Measurements from ENCODE around the gene MINDY3. TPM values are rescaled to one million over a fixed set of nuclear protein-coding genes. Genes with fewer than 3 reads are reported as not detected.
A peak's percentile ranks its signal among the peaks of the same experiment; 100 is the strongest.

The MINDY3 gene
- polyA plus RNA-seq, 4 donors, result 11.1 to 26.7 (median 15.5) TPM

DNA sequence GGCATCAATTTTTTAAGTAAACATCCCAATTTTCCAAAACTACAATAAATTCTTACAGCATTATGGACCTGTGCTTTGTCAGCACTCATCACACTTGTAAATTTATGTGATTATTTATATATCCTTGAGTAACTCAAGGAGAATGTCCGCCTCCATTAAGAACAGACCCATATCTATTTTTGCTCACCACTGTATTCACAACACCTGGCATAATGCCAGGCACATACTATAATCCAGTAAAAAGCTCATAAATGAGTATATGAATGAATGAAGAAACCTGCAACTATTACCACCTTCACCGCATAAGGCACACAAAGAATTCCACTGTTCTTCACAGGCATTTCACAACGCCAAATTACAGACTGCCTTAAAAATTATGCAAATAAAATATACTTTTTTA is 46.9 kb downstream of the MINDY3 start:
- Histone ChIP-seq H3K4me3 (ENCODE audit: low read depth in 1 of 3, low read length in 3 of 3) (no peak overlapping the region), H3K27me3 (ENCODE audit: control insufficient read depth in 3 of 3, insufficient read depth in 3 of 3, low read length in 3 of 3) (no peaks in the 10 kb centered on the region), H3K27ac (ENCODE audit: low read depth in 1 of 3, low read length in 2 of 3) (no peak overlapping the region), H3K36me3 (ENCODE audit: control insufficient read depth in 3 of 3, insufficient read depth in 2 of 3, low read depth in 1 of 3, low read length in 3 of 3) (peaks cover 0 to 5% (median 0%) of the 10 kb centered on the region in 3 donors), H3K4me1 (ENCODE audit: control insufficient read depth in 3 of 3, insufficient read depth in 2 of 3, low read depth in 1 of 3, low read length in 2 of 3) (peaks cover 0 to 5% (median 0%) of the 10 kb centered on the region in 3 donors), H3K9me3 (ENCODE audit: control insufficient read depth in 2 of 2, insufficient read depth in 1 of 2, low read depth in 1 of 2, low read length in 1 of 2) (no peaks in the 10 kb centered on the region)
- DNase-seq, result no peak
- FAIRE-seq, result no peak
- 92 to 97% (median 93%) methylated on average over 3 of the region's 3 CpGs for WGBS, 3 donors

GRCh38 chr10:15809450-15809849 is 50.9 kb downstream of the MINDY3 start:
- H3K36me3 ChIP-seq (ENCODE audit: control insufficient read depth in 3 of 3, insufficient read depth in 2 of 3, low read depth in 1 of 3, low read length in 3 of 3), result peaks cover 0 to 6% (median 5%) of the 10 kb centered on the region in 3 donors
- no peak for FAIRE-seq
- WGBS, 3 donors, result 95 to 98% (median 96%) methylated on average over 4 of the region's 4 CpGs

GRCh38 chr10:15808204-15808797 is 52.0 kb downstream of the MINDY3 start:
- no peaks in the 10 kb centered on the region for H3K9me3 ChIP-seq (ENCODE audit: control insufficient read depth in 2 of 2, insufficient read depth in 1 of 2, low read depth in 1 of 2, low read length in 1 of 2)
- peaks cover 0 to 5% (median 5%) of the 10 kb centered on the region in 3 donors for H3K36me3 ChIP-seq (ENCODE audit: control insufficient read depth in 3 of 3, insufficient read depth in 2 of 3, low read depth in 1 of 3, low read length in 3 of 3)
- no peaks in the 10 kb centered on the region for H3K27me3 ChIP-seq (ENCODE audit: control insufficient read depth in 3 of 3, insufficient read depth in 3 of 3, low read length in 3 of 3)
- DNase-seq, result peak in 1 of 2 donors; percentile 43
- peak overlapping the region in 1 of 3 donors; percentile 29 for H3K27ac ChIP-seq (ENCODE audit: low read depth in 1 of 3, low read length in 2 of 3)
- 58 to 75% (median 73%) methylated on average over 7 of the region's 7 CpGs for WGBS, 3 donors
- H3K4me1 ChIP-seq (ENCODE audit: control insufficient read depth in 3 of 3, insufficient read depth in 2 of 3, low read depth in 1 of 3, low read length in 2 of 3), result peaks cover 0 to 7% (median 0%) of the 10 kb centered on the region in 3 donors
- FAIRE-seq, result no peak
- H3K4me3 ChIP-seq (ENCODE audit: low read depth in 1 of 3, low read length in 3 of 3), result no peak overlapping the region

More at GRCh38 chr10:15809450-15809849, 50.9 kb downstream of the MINDY3 start:
- Histone ChIP-seq H3K4me1 (ENCODE audit: control insufficient read depth in 3 of 3, insufficient read depth in 2 of 3, low read depth in 1 of 3, low read length in 2 of 3) (peaks cover 0 to 7% (median 0%) of the 10 kb centered on the region in 3 donors), H3K27ac (ENCODE audit: low read depth in 1 of 3, low read length in 2 of 3) (no peak overlapping the region), H3K9me3 (ENCODE audit: control insufficient read depth in 2 of 2, insufficient read depth in 1 of 2, low read depth in 1 of 2, low read length in 1 of 2) (no peaks in the 10 kb centered on the region), H3K27me3 (ENCODE audit: control insufficient read depth in 3 of 3, insufficient read depth in 3 of 3, low read length in 3 of 3) (no peaks in the 10 kb centered on the region), H3K4me3 (ENCODE audit: low read depth in 1 of 3, low read length in 3 of 3) (no peak overlapping the region)
- no peak for DNase-seq

DNA sequence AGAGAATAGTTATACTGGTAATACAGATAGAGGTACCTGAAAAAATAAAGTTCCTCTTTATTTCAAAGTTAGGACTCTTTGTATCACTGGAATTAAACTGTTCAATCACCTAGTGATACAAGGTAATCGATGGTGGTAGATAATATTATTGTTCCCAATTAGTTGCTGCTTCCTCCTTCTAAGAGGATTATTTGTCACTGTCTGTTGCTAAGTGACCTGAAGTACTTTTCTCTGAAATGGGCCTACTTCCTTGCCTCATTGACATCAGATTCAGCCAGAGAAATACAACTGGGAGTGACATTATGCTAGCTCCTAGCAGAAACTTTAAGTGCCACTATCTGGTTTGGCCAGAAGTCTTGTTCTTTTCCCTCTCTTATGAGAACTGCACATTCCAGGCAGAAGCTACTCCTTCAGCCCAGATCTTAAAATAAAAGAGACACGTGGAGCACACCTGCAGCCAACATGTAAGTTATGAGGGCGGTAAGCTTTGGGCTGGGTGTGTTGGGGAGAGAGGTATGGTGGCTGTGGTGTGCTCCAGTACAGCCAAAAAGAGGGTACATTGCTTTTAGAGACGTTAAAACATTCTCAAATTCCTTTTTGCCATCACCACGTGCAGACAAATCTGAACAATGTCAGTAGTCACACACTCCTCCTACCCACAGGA is 54.8 kb downstream of the MINDY3 start:
- WGBS, 3 donors, result 87 to 91% (median 87%) methylated on average over 5 of the region's 5 CpGs

DNA sequence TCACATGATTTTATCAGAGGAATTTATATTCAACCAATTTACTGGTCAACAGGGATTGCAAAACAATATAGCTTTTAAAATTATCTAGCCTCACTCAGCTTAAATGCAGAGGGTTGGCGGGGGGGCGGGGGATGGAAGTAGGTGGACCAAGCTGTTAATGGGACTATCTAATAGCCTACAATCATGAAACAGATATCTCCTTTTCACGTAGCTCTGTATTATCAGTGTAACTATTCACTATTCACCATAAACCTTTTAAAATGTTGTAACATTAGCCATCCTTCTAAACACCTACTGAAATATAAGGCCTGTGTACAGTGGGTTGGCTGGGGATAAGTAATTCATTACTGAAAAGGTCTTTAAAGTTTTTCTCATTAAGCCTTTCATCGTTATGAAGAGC is 56.2 kb downstream of the MINDY3 start:
- H3K9me3 ChIP-seq (ENCODE audit: control insufficient read depth in 2 of 2, insufficient read depth in 1 of 2, low read depth in 1 of 2, low read length in 1 of 2), result peaks cover 0 to 11% of the 10 kb centered on the region in 2 donors
- no peak for FAIRE-seq
- H3K4me1 ChIP-seq (ENCODE audit: control insufficient read depth in 3 of 3, insufficient read depth in 2 of 3, low read depth in 1 of 3, low read length in 2 of 3), result peaks cover 0 to 7% (median 0%) of the 10 kb centered on the region in 3 donors
- WGBS, 3 donors, result 94 to 99% (median 95%) methylated on average over 4 of the region's 4 CpGs
- H3K4me3 ChIP-seq (ENCODE audit: low read depth in 1 of 3, low read length in 3 of 3), result no peak overlapping the region
- no peak for DNase-seq
- H3K36me3 ChIP-seq (ENCODE audit: control insufficient read depth in 3 of 3, insufficient read depth in 2 of 3, low read depth in 1 of 3, low read length in 3 of 3), result peaks cover 0 to 13% (median 5%) of the 10 kb centered on the region in 3 donors
- no peak overlapping the region for H3K27ac ChIP-seq (ENCODE audit: low read depth in 1 of 3, low read length in 2 of 3)
- H3K27me3 ChIP-seq (ENCODE audit: control insufficient read depth in 3 of 3, insufficient read depth in 3 of 3, low read length in 3 of 3), result no peaks in the 10 kb centered on the region

More for the DNA sequence above, 54.8 kb downstream of the MINDY3 start:
- Histone ChIP-seq H3K36me3 (ENCODE audit: control insufficient read depth in 3 of 3, insufficient read depth in 2 of 3, low read depth in 1 of 3, low read length in 3 of 3) (peaks cover 0 to 8% (median 5%) of the 10 kb centered on the region in 3 donors), H3K27ac (ENCODE audit: low read depth in 1 of 3, low read length in 2 of 3) (no peak overlapping the region), H3K9me3 (ENCODE audit: control insufficient read depth in 2 of 2, insufficient read depth in 1 of 2, low read depth in 1 of 2, low read length in 1 of 2) (peaks cover 0 to 11% of the 10 kb centered on the region in 2 donors), H3K4me3 (ENCODE audit: low read depth in 1 of 3, low read length in 3 of 3) (no peak overlapping the region), H3K4me1 (ENCODE audit: control insufficient read depth in 3 of 3, insufficient read depth in 2 of 3, low read depth in 1 of 3, low read length in 2 of 3) (peaks cover 0 to 7% (median 0%) of the 10 kb centered on the region in 3 donors), H3K27me3 (ENCODE audit: control insufficient read depth in 3 of 3, insufficient read depth in 3 of 3, low read length in 3 of 3) (no peaks in the 10 kb centered on the region)
- no peak for DNase-seq
- FAIRE-seq, result no peak

- H3K4me1 ChIP-seq (ENCODE audit: control insufficient read depth in 3 of 3, insufficient read depth in 2 of 3, low read depth in 1 of 3, low read length in 2 of 3), result no peaks in the 10 kb centered on the region
- DNase-seq (no peak), FAIRE-seq (no peak)
- no peak overlapping the region for H3K27ac ChIP-seq (ENCODE audit: low read depth in 1 of 3, low read length in 2 of 3)
- no peaks in the 10 kb centered on the region for H3K27me3 ChIP-seq (ENCODE audit: control insufficient read depth in 3 of 3, insufficient read depth in 3 of 3, low read length in 3 of 3)
- H3K4me3 ChIP-seq (ENCODE audit: low read depth in 1 of 3, low read length in 3 of 3), result no peak overlapping the region
- 73 to 91% (median 80%) methylated on average over 3 of the region's 3 CpGs for WGBS, 3 donors
- peaks cover 0 to 11% of the 10 kb centered on the region in 2 donors for H3K9me3 ChIP-seq (ENCODE audit: control insufficient read depth in 2 of 2, insufficient read depth in 1 of 2, low read depth in 1 of 2, low read length in 1 of 2)
- peaks cover 0 to 13% (median 5%) of the 10 kb centered on the region in 3 donors for H3K36me3 ChIP-seq (ENCODE audit: control insufficient read depth in 3 of 3, insufficient read depth in 2 of 3, low read depth in 1 of 3, low read length in 3 of 3)
Measured at GRCh38 chr10:15802375-15802949, 57.8 kb downstream of the MINDY3 start.

DNA sequence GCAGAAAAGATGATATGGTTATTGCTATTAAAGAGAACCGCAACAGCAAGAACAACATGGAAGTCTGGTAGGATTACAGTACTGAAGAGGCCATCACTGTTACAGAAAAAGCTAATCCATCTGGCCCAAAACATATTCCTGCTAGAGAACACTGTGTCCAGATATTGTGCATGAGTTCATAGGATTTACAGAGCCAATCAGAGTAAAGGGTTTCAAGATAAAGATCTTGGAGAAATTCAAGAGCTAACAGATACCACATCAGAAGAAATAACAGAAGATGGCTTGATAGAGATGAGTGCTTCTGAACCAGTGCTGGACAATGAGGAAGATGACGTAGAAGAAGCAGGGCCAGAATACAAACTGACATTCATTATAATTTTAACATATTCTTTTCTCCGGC is 58.7 kb downstream of the MINDY3 start:
- H3K36me3 ChIP-seq (ENCODE audit: control insufficient read depth in 3 of 3, insufficient read depth in 2 of 3, low read depth in 1 of 3, low read length in 3 of 3), result peaks cover 0 to 11% (median 5%) of the 10 kb centered on the region in 3 donors

DNA sequence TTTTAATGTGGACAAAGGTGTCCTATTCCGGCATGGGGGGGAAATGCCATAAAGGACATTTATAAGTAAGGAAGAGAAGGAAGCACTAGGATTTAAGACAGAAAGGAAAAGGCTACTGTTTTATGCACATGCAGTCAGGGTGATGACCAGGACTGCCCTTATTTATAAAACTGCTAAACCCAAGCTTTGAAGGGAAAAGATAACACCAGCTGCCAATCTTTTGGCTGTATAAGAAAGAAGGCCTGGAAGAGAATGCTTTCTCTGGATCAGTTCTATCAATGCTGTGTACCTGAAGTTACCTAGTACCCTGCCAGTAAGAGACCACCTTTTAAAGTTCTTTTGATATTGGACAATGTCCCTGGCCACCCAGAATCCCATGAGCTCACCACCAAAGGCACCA is 59.2 kb downstream of the MINDY3 start:
- H3K27ac ChIP-seq (ENCODE audit: low read depth in 1 of 3, low read length in 2 of 3), result no peak overlapping the region
- peaks cover 0 to 11% (median 5%) of the 10 kb centered on the region in 3 donors for H3K36me3 ChIP-seq (ENCODE audit: control insufficient read depth in 3 of 3, insufficient read depth in 2 of 3, low read depth in 1 of 3, low read length in 3 of 3)
- peaks cover 0 to 11% of the 10 kb centered on the region in 2 donors for H3K9me3 ChIP-seq (ENCODE audit: control insufficient read depth in 2 of 2, insufficient read depth in 1 of 2, low read depth in 1 of 2, low read length in 1 of 2)
- WGBS, 3 donors, result 95 to 96% (median 96%) methylated on average over 1 of the region's 1 CpG
- no peaks in the 10 kb centered on the region for H3K27me3 ChIP-seq (ENCODE audit: control insufficient read depth in 3 of 3, insufficient read depth in 3 of 3, low read length in 3 of 3)
- H3K4me3 ChIP-seq (ENCODE audit: low read depth in 1 of 3, low read length in 3 of 3), result no peak overlapping the region
- no peak for DNase-seq
- no peak for FAIRE-seq
- H3K4me1 ChIP-seq (ENCODE audit: control insufficient read depth in 3 of 3, insufficient read depth in 2 of 3, low read depth in 1 of 3, low read length in 2 of 3), result no peaks in the 10 kb centered on the region

More for the DNA sequence above, 58.7 kb downstream of the MINDY3 start:
- peaks cover 0 to 11% of the 10 kb centered on the region in 2 donors for H3K9me3 ChIP-seq (ENCODE audit: control insufficient read depth in 2 of 2, insufficient read depth in 1 of 2, low read depth in 1 of 2, low read length in 1 of 2)
- 97 to 99% (median 97%) methylated on average over 3 of the region's 3 CpGs for WGBS, 3 donors
- no peak overlapping the region for H3K27ac ChIP-seq (ENCODE audit: low read depth in 1 of 3, low read length in 2 of 3)
- DNase-seq (no peak), FAIRE-seq (no peak)
- no peaks in the 10 kb centered on the region for H3K4me1 ChIP-seq (ENCODE audit: control insufficient read depth in 3 of 3, insufficient read depth in 2 of 3, low read depth in 1 of 3, low read length in 2 of 3)
- no peaks in the 10 kb centered on the region for H3K27me3 ChIP-seq (ENCODE audit: control insufficient read depth in 3 of 3, insufficient read depth in 3 of 3, low read length in 3 of 3)
- no peak overlapping the region for H3K4me3 ChIP-seq (ENCODE audit: low read depth in 1 of 3, low read length in 3 of 3)

All from small intestine (tissue), 7 donors.